Transverse colon (tissue), 4 donors: ENCODE results near the gene CROT.

Experiments
- CTCF ChIP-seq, 5 experiments: fragments of 200-600 bp in 3 of 5; fragments of 450-650 bp in 2 of 5; sonication (generic) in 3 of 5; IDR thresholded peaks; 1 replicate in 2 of 5; 2 replicates in 3 of 5; pipeline ENCODE4 v1.5.1; 2016 to 2017; ENCODE audit warnings: antibody characterized with exemption in 5 of 5, inconsistent platforms in 3 of 5, mild to moderate bottlenecking in 2 of 5, moderate library complexity in 1 of 5
- EP300 ChIP-seq: sonication (generic); formaldehyde crosslinking; IDR thresholded peaks from one replicate; pipeline ENCODE4 v1.6.1; 2017; ENCODE audit warnings: antibody characterized with exemption, low read depth
- POLR2A ChIP-seq: fragments of 450-650 bp; IDR thresholded peaks from one replicate; pipeline ENCODE4 v1.6.1; 2016; ENCODE audit warnings: antibody characterized with exemption, mild to moderate bottlenecking, moderate library complexity
- POLR2AphosphoS5 ChIP-seq, 3 donors: sonication (generic); formaldehyde crosslinking; IDR thresholded peaks; one replicate each; pipeline ENCODE4 v1.6.1; 2016; ENCODE audit warnings: antibody characterized with exemption in 3 of 3

- TF ChIP-seq CTCF (IDR thresholded peaks at IDR 0.05): no peak
- no peak for TF ChIP-seq POLR2A
- no peak for TF ChIP-seq POLR2AphosphoS5 (IDR thresholded peaks at IDR 0.05)
- TF ChIP-seq EP300: no peak
Observed at GRCh38 chr7:87380905-87381304, 35.4 kb downstream of the CROT start.
